Nephron (organoid): ENCODE measurements around the gene HECW1.

Experiments used
- H3K27ac Mint-ChIP-seq, 3 experiments: 2 replicates each; pipeline ENCODE4 v1.8.0; 2020; ENCODE audit warnings: mixed read lengths in 3 of 3, mild to moderate bottlenecking in 2 of 3, moderate library complexity in 1 of 3
- H3K27me3 Mint-ChIP-seq: 2 replicates; pipeline ENCODE4 v1.8.0; 2021; ENCODE audit warnings: low read depth, mild to moderate bottlenecking, moderate library complexity, mixed read lengths
- H3K36me3 Mint-ChIP-seq: 2 replicates; pipeline ENCODE4 v1.8.0; 2020; ENCODE audit warnings: low read depth, mixed read lengths
- H3K4me1 Mint-ChIP-seq: 2 replicates; pipeline ENCODE4 v1.8.0; 2020; ENCODE audit warnings: mixed read lengths
- H3K4me3 Mint-ChIP-seq, 3 experiments: 2 replicates each; pipeline ENCODE4 v1.8.0; 2020; ENCODE audit warnings: mild to moderate bottlenecking in 3 of 3, mixed read lengths in 3 of 3, moderate library complexity in 2 of 3
- H3K9me3 Mint-ChIP-seq: 2 replicates; pipeline ENCODE4 v1.8.0; 2020; ENCODE audit warnings: mixed read lengths
- TF ChIP-seq, protein P1 (sequence below), 3 experiments: fragments of 200-600 bp; sonication (generic); IDR thresholded peaks; one replicate each; pipeline ENCODE4 v1.5.0; 2021; ENCODE audit warnings: antibody characterized with exemption in 3 of 3; ENCODE audit not compliant: unreplicated experiment in 3 of 3

HECW1 gene

DNA sequence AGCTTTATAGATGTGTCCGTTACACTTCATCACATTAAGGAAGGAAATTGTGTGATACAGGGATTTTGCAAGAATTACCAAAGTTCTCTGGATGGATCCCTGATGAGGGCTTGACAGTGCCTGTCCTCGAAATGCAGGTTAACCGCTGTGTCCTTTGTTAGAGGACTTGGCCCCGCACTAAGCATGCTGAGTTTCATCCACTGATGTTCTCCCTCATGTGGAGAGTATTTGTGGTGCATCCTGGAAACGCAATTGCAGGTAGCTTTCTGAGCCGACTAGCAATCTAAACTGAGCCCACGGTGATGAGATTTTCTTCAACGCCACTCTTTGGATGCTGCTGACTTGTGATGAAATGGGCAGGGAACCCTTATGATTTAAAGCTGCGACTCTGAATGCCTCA lies 398.6 kb downstream of the HECW1 start:
- TF ChIP-seq, protein P1, sequence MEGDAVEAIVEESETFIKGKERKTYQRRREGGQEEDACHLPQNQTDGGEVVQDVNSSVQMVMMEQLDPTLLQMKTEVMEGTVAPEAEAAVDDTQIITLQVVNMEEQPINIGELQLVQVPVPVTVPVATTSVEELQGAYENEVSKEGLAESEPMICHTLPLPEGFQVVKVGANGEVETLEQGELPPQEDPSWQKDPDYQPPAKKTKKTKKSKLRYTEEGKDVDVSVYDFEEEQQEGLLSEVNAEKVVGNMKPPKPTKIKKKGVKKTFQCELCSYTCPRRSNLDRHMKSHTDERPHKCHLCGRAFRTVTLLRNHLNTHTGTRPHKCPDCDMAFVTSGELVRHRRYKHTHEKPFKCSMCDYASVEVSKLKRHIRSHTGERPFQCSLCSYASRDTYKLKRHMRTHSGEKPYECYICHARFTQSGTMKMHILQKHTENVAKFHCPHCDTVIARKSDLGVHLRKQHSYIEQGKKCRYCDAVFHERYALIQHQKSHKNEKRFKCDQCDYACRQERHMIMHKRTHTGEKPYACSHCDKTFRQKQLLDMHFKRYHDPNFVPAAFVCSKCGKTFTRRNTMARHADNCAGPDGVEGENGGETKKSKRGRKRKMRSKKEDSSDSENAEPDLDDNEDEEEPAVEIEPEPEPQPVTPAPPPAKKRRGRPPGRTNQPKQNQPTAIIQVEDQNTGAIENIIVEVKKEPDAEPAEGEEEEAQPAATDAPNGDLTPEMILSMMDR (IDR thresholded peaks at IDR 0.05; ENCODE audit: unreplicated experiment in 3 of 3) = no peak
- H3K36me3 Mint-ChIP-seq = no peaks in the 10 kb centered on the region
- H3K27ac Mint-ChIP-seq = no peak overlapping the region
- no peaks in the 10 kb centered on the region for H3K9me3 Mint-ChIP-seq
- no peaks in the 10 kb centered on the region for H3K4me1 Mint-ChIP-seq
- H3K27me3 Mint-ChIP-seq = peaks cover 13% of the 10 kb centered on the region
- H3K4me3 Mint-ChIP-seq = no peak overlapping the region

DNA sequence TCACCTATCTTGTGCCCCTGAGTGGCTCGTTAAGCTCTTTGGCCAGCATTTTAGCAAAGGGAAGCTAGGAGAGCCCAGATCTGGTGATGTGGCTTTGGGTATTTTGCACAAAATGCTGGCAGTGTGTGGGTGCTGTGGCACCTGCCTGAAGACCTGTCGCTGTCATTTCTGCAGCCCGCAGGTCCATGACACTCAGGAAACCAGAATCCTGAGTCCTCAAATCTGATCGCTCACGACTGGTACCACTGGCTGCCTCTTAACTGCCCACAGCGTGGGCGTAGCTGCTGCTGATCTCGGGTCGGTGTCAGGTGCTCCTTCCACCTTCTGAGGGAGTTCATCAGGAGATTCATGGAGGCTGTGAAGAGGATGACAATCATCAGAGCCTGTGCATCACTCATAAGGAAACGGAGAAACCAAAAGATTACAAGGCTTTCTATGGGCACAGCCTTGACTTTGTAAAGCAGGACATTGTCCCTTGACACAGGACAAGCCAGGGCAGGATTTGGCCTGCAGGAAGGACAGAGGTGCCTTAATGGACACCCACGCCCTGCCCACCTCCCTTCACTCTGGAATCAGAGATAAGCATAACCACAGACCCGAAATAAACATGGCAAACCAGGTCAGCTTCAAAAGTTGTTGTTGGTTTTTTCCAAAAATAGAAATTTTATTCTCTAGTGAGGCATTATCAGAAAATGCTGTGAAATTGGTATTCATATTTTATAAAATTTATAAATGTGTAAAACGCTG lies 399.5 kb downstream of the HECW1 start:
- H3K27me3 Mint-ChIP-seq = peaks cover 13% of the 10 kb centered on the region
- no peaks in the 10 kb centered on the region for H3K4me1 Mint-ChIP-seq
- H3K4me3 Mint-ChIP-seq = no peak overlapping the region
- H3K36me3 Mint-ChIP-seq = no peaks in the 10 kb centered on the region
- TF ChIP-seq, protein P1 (IDR thresholded peaks at IDR 0.05; ENCODE audit: unreplicated experiment in 3 of 3) = no peak
- no peaks in the 10 kb centered on the region for H3K9me3 Mint-ChIP-seq
- H3K27ac Mint-ChIP-seq = no peak overlapping the region

DNA sequence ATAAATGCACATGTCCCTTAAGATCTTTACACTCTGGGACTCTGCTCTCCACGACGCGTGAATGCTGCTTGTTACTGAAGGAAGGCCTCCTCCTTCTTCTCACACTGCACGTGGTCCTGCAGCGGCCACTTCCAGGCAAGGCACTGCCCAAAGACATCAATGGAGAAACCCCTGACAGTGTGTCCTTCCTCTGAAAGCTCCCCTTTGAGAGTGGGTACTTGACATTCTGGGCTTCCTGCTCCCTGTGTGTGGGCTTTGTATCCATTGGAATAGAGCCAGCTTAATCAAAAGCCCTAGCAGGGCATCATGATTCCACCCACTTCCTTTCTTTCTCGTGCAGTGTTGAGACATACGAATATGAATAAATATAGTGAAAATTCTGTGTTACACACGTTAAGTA lies 400.8 kb downstream of the HECW1 start:
- TF ChIP-seq, protein P1 (IDR thresholded peaks at IDR 0.05; ENCODE audit: unreplicated experiment in 3 of 3) = no peak
- Mint-ChIP-seq H3K27me3 (peaks cover 13% of the 10 kb centered on the region), H3K4me1 (no peaks in the 10 kb centered on the region), H3K4me3 (no peak overlapping the region), H3K36me3 (no peaks in the 10 kb centered on the region), H3K27ac (no peak overlapping the region), H3K9me3 (no peaks in the 10 kb centered on the region)

DNA sequence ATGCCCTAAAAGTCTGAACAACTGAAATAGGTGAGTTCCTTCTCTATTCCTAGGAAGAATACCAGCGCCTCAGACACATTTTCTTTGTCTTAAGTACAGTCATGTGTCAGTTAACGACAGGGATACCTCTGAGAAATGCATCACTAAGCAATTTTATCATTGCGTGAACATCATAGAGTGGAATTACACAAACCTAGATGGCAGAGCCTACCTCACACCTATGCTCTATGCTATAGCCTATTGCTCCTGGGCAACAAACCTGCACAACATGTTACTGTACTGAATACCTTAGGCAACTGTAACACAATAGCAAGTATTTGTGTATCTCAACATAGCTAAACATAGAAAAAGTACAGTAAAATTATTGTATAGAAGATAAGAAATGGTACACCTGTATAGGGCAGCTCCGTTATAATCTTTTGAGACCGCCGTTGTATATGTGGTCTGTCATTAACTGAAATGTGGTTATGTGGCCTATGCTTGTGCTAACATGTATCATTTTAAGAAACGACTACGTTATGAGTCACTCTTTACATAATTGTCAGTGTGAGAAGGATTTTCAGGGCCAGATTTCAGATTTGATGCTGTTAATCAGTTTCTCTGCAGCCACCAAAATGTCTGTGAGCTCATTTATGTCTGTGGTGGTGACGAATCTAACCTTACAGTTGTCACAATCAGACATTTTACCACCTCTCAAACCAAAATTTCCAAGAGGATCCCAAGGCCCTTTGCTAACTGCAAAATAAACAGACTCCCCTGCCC lies 404.3 kb downstream of the HECW1 start:
- H3K27me3 Mint-ChIP-seq = peaks cover 6% of the 10 kb centered on the region
- H3K36me3 Mint-ChIP-seq = no peaks in the 10 kb centered on the region
- H3K27ac Mint-ChIP-seq = no peak overlapping the region
- no peak overlapping the region for H3K4me3 Mint-ChIP-seq
- no peaks in the 10 kb centered on the region for H3K4me1 Mint-ChIP-seq
- TF ChIP-seq, protein P1 (IDR thresholded peaks at IDR 0.05; ENCODE audit: unreplicated experiment in 3 of 3) = no peak
- H3K9me3 Mint-ChIP-seq = no peaks in the 10 kb centered on the region

DNA sequence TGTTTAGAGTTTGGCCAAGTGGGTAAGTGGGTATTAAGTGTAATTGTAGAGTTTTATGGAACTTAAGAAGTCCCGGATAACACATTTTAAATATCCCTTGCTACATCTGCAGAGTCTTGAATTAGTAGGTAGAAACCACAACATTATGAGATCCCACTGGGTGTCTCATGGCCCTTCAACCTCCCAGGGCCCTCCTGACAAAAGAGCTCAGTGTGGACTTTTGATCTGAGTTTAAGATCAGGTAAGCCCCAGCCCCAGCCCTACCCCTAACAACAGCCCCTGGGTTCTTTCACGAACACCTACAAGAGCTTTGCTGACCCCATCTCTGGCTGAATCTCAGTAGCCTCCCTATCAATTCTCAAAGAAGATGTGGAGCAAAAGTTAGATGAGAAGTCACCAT lies 405.0 kb downstream of the HECW1 start:
- no peak overlapping the region for H3K27ac Mint-ChIP-seq
- H3K36me3 Mint-ChIP-seq = no peaks in the 10 kb centered on the region
- H3K9me3 Mint-ChIP-seq = no peaks in the 10 kb centered on the region
- no peak overlapping the region for H3K4me3 Mint-ChIP-seq
- TF ChIP-seq, protein P1 (IDR thresholded peaks at IDR 0.05; ENCODE audit: unreplicated experiment in 3 of 3) = no peak
- H3K27me3 Mint-ChIP-seq = peaks cover 6% of the 10 kb centered on the region
- no peaks in the 10 kb centered on the region for H3K4me1 Mint-ChIP-seq
